ENCODE results near the gene SGCE.

DNA sequence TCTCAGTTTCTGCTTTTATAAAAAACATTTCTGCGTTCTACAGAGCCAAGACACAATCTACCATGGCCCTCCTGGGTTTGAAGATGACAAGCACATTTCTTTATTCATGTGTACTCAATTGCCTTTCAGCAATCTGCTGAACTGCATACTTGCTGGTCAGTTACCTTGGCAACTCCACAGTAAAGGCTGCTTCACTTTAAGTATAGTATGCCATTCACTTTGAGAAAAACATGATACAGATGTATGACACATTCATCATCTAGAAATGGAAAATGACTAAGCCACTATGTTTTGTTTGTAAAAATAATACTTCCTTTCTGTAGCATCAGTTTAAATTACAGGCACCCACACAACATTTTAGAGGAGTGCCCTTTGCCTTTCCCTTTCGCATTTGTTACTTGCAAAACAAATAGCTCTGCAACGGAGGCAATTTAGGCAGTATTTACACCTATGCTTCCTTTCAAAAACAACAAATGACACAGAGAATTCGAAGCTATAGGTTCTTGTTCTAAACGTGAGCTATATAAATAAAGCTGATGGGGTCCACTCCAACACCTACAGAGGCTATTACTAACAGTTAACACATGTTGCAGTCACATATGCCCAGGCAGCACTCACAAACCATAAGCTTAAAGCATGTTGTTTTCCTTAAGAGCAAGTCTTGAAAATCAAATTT lies 23.5 kb downstream of the SGCE start:
- TF ChIP-seq, protein P1, sequence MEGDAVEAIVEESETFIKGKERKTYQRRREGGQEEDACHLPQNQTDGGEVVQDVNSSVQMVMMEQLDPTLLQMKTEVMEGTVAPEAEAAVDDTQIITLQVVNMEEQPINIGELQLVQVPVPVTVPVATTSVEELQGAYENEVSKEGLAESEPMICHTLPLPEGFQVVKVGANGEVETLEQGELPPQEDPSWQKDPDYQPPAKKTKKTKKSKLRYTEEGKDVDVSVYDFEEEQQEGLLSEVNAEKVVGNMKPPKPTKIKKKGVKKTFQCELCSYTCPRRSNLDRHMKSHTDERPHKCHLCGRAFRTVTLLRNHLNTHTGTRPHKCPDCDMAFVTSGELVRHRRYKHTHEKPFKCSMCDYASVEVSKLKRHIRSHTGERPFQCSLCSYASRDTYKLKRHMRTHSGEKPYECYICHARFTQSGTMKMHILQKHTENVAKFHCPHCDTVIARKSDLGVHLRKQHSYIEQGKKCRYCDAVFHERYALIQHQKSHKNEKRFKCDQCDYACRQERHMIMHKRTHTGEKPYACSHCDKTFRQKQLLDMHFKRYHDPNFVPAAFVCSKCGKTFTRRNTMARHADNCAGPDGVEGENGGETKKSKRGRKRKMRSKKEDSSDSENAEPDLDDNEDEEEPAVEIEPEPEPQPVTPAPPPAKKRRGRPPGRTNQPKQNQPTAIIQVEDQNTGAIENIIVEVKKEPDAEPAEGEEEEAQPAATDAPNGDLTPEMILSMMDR (IDR thresholded peaks at IDR 0.05): no peak
- TF ChIP-seq POLR2A (IDR thresholded peaks at IDR 0.05): no peak
- TF ChIP-seq POLR2AphosphoS5 (IDR thresholded peaks at IDR 0.05): no peak
